Measurements from ENCODE around the gene ARHGAP12.
A peak's percentile ranks its signal among the peaks of the same experiment; 100 is the strongest.

ARHGAP12 gene

GRCh38 chr10:31759124-31759798, 169.4 kb downstream of the ARHGAP12 start:
- Histone ChIP-seq H3K4me1 (ENCODE audit: insufficient read depth, low read length) (peaks cover 35% of the 10 kb centered on the region), H3K27ac (ENCODE audit: low read length) (peak overlapping the region; percentile 68), H3K9ac (ENCODE audit: low read depth, low read length) (peak overlapping the region; percentile 92; the same call in 1 of the 2 replicates), H3K27me3 (ENCODE audit: insufficient read depth, low read length) (peaks cover 7% of the 10 kb centered on the region; the same call in 1 of the 2 replicates), H3K9me3 (ENCODE audit: insufficient read depth, low read depth, low read length) (peaks cover 5% of the 10 kb centered on the region; the same call in 1 of the 2 replicates), H3K36me3 (ENCODE audit: insufficient read depth, low read depth, low read length) (peaks cover 5% of the 10 kb centered on the region; the same call in 1 of the 2 replicates), H3K4me3 (ENCODE audit: low read length) (peak overlapping the region; percentile 85)

GRCh38 chr10:31758495-31758894, 170.1 kb downstream of the ARHGAP12 start:
- H3K4me3 ChIP-seq (ENCODE audit: low read length), result no peak overlapping the region
- peaks cover 5% of the 10 kb centered on the region; the same call in 1 of the 2 replicates for H3K36me3 ChIP-seq (ENCODE audit: insufficient read depth, low read depth, low read length)
- no peak overlapping the region for H3K27ac ChIP-seq (ENCODE audit: low read length)
- peaks cover 35% of the 10 kb centered on the region for H3K4me1 ChIP-seq (ENCODE audit: insufficient read depth, low read length)
- no peak overlapping the region for H3K9ac ChIP-seq (ENCODE audit: low read depth, low read length)
- H3K9me3 ChIP-seq (ENCODE audit: insufficient read depth, low read depth, low read length), result peaks cover 1% of the 10 kb centered on the region; the same call in 1 of the 2 replicates
- peaks cover 7% of the 10 kb centered on the region; the same call in 1 of the 2 replicates for H3K27me3 ChIP-seq (ENCODE audit: insufficient read depth, low read length)

GRCh38 chr10:31757831-31758230, 170.8 kb downstream of the ARHGAP12 start:
- Histone ChIP-seq H3K36me3 (ENCODE audit: insufficient read depth, low read depth, low read length) (peaks cover 5% of the 10 kb centered on the region; the same call in 1 of the 2 replicates), H3K4me3 (ENCODE audit: low read length) (no peak overlapping the region), H3K27ac (ENCODE audit: low read length) (no peak overlapping the region), H3K9ac (ENCODE audit: low read depth, low read length) (peak overlapping the region; percentile 1; the same call in 1 of the 2 replicates), H3K4me1 (ENCODE audit: insufficient read depth, low read length) (peaks cover 35% of the 10 kb centered on the region), H3K9me3 (ENCODE audit: insufficient read depth, low read depth, low read length) (no peaks in the 10 kb centered on the region; the same call in 1 of the 2 replicates), H3K27me3 (ENCODE audit: insufficient read depth, low read length) (peaks cover 7% of the 10 kb centered on the region; the same call in 1 of the 2 replicates)

- Histone ChIP-seq H3K27me3 (ENCODE audit: insufficient read depth, low read length) (peaks cover 7% of the 10 kb centered on the region; the same call in 1 of the 2 replicates), H3K4me1 (ENCODE audit: insufficient read depth, low read length) (peaks cover 35% of the 10 kb centered on the region), H3K4me3 (ENCODE audit: low read length) (no peak overlapping the region), H3K36me3 (ENCODE audit: insufficient read depth, low read depth, low read length) (peaks cover 2% of the 10 kb centered on the region; the same call in 1 of the 2 replicates), H3K27ac (ENCODE audit: low read length) (no peak overlapping the region), H3K9ac (ENCODE audit: low read depth, low read length) (peak overlapping the region; percentile 1; the same call in 1 of the 2 replicates), H3K9me3 (ENCODE audit: insufficient read depth, low read depth, low read length) (no peaks in the 10 kb centered on the region; the same call in 1 of the 2 replicates)
Observed at GRCh38 chr10:31757386-31757791, 171.2 kb downstream of the ARHGAP12 start.

GRCh38 chr10:31756729-31757110, 171.9 kb downstream of the ARHGAP12 start:
- Histone ChIP-seq H3K4me3 (ENCODE audit: low read length) (no peak overlapping the region; the same call in 1 of the 2 replicates), H3K27ac (ENCODE audit: low read length) (no peak overlapping the region), H3K9me3 (ENCODE audit: insufficient read depth, low read depth, low read length) (no peaks in the 10 kb centered on the region), H3K4me1 (ENCODE audit: insufficient read depth, low read length) (peaks cover 35% of the 10 kb centered on the region), H3K27me3 (ENCODE audit: insufficient read depth, low read length) (peaks cover 7% of the 10 kb centered on the region; the same call in 1 of the 2 replicates), H3K36me3 (ENCODE audit: insufficient read depth, low read depth, low read length) (no peaks in the 10 kb centered on the region), H3K9ac (ENCODE audit: low read depth, low read length) (peak overlapping the region; percentile 1; the same call in 1 of the 2 replicates)

- Histone ChIP-seq H3K4me3 (ENCODE audit: low read length) (no peak overlapping the region), H3K36me3 (ENCODE audit: insufficient read depth, low read depth, low read length) (no peaks in the 10 kb centered on the region), H3K27me3 (ENCODE audit: insufficient read depth, low read length) (peaks cover 5% of the 10 kb centered on the region; the same call in 1 of the 2 replicates), H3K4me1 (ENCODE audit: insufficient read depth, low read length) (peaks cover 35% of the 10 kb centered on the region), H3K9ac (ENCODE audit: low read depth, low read length) (no peak overlapping the region; the same call in 1 of the 2 replicates), H3K9me3 (ENCODE audit: insufficient read depth, low read depth, low read length) (no peaks in the 10 kb centered on the region), H3K27ac (ENCODE audit: low read length) (no peak overlapping the region)
Observed at GRCh38 chr10:31756101-31756728, 172.4 kb downstream of the ARHGAP12 start.

Data from iPS-20b (cell line).